ENCODE measurements around the gene FIG4.
"Not testable (repeated sequence)": the region's sequence is repeated elsewhere in the genome, so short reads cannot be mapped to it uniquely, and the experiment has no call there.

FIG4 gene

DNA sequence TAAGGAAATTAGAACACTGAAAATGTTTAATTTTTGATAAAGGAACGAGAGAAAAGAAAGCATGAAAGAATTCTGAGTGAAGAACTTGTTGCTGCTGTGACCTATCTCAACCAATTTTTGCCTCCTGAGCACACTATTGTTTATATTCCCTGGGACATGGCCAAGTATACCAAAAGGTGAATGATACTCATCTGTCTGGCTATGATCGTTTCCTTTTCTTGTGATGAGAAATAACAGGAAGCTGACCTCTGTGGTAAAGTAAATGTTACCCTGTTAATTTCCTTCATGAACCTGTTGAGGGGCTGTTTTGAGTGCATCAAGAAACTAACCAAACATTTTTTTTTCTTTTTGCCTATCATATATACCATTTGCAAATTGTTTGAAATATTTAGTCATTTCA is 69.1 kb downstream of the FIG4 start:
- DNase-seq (ENCODE audit: low read depth), result no peak

DNA sequence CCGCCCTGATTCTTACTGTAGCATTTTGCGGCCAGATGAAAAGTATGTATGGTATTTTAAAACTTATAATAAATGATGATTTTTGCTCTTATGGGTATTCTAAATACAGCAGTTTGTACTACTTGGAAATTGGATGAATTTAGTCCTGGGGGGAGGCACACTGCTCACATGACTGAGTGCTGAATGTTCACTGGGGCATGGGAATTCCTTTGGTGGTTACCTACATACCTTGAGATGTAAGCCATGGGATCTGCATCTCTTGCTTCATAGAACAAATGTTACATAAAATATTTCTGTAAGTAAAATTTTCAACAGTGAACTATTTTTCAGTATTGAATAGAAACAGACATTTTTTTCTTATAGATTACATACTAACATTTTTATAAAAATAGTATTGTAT is 71.1 kb downstream of the FIG4 start:
- no peak for DNase-seq (ENCODE audit: low read depth)

DNA sequence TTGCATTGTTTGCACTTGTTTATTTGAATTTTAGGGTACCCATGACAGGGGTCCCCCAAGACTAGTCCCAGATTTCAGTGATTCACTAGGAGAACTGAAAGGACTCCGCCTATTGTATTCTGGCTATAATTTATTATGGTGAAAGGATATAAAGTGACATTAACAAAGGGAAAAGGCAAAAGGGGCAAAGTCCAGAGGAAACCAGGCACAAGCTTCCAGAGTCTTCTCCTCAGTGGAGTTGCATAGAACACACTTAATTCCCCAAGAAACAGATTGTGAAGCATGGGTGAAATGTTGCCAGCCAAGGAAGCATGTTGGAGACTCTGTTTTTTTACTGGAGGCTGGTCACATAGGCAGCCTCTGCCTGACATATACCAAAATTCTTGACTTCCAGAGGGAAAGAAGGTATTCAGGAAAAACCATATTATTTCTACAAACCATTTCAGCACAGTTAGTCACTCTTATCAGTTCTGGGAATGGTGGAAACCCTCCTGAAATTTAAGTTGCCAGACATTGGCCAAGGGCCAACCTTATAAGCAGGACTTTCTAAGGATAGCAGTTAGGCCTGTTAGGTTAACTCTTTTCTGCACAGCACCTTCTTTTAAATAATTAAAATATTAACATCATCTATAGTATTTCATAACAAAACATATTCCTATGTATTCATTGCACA is 71.8 kb downstream of the FIG4 start:
- no peak for DNase-seq (ENCODE audit: low read depth)

DNA sequence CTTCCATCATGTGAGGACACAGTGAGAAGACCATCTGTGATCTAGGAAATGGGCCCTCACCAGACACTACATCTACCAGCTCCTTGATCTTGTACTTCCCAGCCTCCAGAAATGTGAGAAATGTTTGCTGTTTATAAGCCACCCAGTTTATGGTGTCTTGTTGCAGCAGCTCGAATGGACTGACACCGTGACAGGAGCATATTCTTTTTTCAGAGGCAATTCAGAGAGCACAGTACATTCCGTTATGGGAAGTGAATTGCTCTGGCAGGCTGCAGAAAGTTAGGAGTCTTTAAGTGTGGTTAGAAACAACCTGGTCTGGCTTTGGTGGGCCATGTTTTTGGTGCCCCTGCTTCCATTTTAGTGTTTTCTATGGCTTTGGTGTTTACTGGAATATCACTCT is 75.1 kb downstream of the FIG4 start:
- DNase-seq (ENCODE audit: low read depth), result no peak

DNA sequence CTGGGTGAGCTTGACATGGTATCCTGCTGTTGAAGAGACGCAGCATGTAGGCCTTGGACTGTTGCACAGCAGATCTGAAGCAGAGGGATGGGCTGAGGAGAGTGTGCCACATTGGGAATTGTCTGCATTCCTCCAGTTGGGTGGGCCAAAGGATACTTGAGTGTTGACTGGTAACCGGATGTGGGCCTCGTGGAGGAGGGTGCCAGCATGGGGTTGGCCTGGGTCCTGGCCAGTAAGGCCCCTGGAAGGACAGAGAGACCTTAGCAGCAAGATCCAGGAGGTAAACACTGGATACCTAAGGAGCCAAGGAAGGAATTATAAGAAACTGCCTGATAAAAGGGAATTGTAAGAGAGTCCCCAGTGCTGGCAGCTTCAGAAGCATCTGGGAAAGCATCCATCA is 76.9 kb downstream of the FIG4 start:
- no peak for DNase-seq (ENCODE audit: low read depth)

DNA sequence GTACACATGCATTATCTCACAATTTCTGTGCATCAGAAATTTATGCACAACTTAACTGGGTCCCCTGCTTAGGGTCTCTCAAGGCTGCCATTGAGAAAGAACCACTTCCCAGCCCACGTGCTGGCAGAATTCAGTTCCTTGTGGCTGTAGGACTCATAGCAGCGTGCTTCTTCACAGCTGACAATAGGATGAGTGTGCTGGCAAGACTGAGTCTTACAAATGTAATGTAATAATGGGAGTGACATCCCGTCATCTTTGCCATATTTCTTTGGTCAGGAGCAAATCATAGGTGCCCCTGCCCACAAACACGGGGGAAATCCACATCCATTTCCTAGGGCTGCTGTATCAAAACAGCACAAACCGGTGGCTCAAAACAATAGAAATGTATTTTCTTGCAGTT is 77.4 kb downstream of the FIG4 start:
- DNase-seq (ENCODE audit: low read depth), result no peak

DNA sequence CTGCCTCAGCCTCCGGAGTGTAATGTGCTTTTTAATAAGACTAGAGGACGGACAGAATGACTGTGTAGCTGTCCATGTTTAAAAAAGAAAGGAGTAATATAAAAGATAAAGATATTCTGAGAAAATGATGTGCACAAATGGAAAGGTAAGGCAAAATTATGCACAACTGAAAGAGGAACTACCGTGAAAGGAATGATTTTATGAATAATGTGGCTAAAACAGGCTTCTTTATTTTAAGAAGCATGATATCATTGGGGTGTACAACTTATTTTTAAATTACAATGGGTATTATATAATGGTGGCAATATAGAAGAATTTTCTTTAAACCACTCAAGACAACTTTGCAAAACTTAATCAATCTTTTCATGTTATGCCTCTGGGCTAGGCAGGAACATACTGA is 78.1 kb downstream of the FIG4 start:
- DNase-seq (ENCODE audit: low read depth), result no peak

DNA sequence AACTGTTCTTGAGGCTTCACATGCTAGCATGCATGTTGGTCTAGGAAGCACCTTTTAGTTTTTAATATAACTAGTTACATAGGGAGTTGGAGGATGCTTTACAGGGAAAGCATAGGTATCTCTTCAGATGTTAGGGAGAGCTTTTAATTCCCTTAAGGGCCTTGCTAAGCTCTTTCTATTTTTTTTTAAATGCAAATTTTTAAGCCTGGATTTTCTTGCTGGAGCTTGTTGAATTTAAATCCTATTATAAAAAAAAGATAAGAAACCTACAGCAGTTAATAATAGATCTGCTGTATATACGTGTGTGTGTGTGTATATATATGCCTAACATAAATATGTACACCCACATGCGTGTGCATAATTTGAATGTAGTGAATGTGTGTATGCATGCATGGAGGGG is 79.0 kb downstream of the FIG4 start:
- no peak for DNase-seq (ENCODE audit: low read depth)

DNA sequence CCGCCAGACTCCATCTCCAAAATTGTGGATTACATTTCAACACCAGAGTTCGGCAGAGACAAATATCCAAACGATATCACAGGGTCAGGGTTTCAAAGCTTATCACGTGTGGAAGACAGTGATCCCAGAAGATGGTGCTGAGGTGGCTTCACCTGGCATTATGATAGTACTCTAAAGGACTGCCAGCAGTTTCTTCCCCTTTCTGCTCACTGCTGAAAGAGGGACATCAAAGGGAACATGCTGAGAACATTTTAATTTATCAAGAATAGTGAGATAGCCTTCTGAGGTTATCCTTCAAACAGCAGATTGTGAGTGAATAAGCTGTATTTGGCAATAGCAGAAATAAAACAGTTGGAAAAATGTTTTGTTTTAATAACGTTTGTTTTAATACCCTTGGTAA is 79.7 kb downstream of the FIG4 start:
- no peak for DNase-seq (ENCODE audit: low read depth)

DNA sequence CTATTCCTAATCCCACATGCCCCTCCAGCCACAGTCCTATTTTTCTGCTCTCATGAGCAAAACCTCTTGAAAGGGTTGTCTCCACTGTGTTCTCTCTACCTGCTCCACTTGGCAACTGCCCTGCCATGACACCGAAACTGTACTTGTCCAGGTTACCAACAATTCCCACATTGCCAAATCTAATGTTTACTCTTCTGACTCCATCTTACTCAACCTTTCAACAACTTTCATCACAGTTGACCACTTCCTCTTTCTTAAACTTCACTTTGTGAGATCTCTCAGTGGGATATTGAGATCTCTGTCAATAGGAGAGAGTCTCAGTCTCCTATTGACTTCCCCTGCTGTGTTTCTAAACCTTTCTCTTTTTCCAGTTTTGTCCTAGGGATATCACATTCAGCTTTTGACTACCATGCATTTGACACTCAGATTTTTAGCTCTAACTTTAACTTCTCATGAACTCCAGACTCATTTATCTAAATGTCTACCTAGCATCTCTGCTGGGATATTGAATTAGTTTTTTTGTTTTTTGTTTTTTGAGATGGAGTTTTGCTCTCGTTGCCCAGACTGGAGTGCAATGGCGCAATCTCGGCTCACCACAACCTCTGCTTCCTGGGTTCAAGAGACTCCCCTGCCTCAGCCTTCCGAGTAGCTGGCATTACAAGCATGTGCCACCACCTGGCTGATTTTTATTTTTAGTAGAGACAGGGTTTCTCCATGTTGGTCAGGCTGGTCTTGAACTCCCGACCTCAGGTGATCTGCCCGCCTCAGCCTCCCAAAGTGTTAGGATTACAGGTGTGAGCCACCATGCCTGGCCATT is 81.1 kb downstream of the FIG4 start:
- not testable (repeated sequence) for DNase-seq (ENCODE audit: low read depth)

DNA sequence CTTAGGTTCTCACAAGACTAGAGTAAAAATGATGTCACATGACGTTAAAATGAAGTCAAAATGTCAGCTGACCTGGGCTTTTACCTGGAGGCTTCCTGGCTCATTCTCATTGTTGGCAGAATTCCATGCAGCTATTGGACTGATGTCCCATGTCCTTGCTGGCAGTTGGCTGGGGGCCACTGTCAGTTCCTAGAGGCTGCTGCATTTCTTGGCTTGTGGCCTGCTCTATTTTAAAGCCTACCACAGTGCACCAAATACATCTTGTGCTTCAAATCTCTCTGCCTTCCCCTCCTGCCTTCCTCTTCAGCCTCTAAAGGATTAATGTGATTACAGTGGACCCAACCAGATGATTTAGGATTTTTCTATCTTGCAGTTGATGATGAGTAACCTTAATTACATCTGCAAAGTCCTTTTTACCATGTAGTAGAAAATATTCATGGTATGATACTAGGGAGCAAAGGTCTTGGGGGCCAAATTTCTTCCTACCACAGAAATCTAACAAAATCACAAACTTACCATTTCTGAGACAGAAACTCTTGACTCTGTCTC is 81.9 kb downstream of the FIG4 start:
- no peak for DNase-seq (ENCODE audit: low read depth)

DNA sequence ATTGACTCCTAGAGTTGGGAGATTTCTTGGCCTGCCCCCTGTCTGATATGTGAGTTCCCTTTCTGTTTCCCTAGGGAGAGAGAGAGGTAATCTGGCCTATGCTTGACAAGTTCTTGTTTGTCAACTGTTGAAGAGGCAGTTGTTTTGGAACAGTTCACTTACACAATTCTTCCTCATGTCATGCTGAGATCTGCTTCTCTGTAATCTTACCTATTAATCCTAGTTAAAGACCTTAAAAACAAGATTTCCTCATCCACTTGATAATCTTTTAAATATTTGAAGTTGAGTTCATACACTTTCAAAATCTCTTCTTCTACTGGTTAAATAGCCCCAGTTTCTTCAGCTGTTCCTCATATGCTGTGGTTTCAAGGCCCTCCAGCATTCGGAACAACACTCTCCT is 89.9 kb downstream of the FIG4 start:
- no peak for DNase-seq (ENCODE audit: low read depth)

DNA sequence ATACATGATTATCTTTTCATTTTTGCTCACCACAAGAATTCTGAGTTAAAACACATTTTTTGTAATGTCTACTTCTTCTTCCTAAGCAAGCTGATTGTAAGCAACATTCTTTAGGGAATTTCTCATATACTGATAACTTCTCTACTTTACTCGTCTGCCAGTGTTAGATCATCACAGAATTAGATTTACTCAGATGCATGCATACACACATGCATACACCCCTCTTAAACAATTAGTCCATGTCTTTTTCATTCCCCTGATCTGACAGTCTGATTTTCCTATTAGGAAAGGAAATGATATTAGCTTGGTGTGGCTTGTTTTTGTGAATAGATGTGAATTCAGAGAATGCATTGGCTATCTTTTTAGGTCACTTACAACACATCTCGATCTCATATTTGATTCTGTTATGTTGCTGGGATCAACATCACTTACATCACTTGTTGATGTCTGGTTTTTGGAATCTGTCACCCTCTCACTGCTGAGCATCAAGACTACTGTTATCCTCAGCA is 91.4 kb downstream of the FIG4 start:
- no peak for DNase-seq (ENCODE audit: low read depth)

DNA sequence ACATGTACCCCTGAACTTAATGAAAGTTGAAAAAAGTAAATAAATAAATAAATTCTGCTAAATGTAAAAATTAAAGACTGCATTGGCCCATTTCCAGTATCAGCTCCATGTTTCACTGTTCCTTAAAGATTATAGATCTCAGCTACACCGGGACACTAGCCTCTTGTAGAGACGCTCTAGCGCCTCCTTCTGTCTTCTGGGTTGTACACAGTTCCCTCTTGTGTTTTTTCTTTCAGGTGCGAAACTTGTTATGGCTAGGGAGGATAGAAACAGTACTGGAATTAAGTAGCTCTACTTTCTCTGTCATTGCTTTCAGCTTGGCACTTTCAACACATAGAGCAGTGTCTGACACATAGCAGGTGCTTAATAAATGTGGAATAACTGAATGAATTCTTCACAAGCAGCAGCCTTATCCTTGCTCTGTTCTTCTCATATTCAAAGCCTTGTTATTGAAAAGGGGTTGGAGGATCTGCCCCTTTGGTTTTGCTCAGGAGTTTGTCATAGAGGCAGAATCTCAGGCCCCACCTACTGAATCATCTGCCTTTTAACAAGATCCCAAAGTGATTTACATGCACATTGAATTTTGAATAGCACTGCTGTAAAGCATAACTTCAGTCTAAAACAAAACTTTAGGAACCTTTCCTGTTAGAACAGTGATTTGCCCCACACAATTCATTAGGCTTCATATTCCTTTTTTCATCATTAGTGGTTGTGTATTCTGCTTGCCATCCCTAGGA is 92.3 kb downstream of the FIG4 start:
- DNase-seq (ENCODE audit: low read depth), result no peak

DNA sequence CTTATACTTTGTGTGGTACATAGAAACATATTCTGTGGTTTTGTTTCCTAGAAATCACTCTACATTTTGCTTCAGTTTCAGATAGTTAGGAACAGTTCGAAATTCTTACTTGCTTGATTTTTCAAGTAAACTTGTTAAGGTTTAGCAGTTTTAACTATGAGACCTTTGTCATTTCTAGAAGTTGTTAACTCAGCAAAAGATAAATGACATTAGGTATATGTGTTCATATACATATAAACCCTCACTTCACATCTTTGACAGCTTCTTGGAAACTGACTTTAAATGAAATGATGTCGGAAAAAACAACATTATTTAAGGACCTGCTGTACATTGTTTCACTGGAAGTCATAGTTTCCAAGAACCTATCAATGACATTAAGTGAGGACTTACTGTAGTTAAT is 96.2 kb downstream of the FIG4 start:
- no peak for DNase-seq (ENCODE audit: low read depth)

DNA sequence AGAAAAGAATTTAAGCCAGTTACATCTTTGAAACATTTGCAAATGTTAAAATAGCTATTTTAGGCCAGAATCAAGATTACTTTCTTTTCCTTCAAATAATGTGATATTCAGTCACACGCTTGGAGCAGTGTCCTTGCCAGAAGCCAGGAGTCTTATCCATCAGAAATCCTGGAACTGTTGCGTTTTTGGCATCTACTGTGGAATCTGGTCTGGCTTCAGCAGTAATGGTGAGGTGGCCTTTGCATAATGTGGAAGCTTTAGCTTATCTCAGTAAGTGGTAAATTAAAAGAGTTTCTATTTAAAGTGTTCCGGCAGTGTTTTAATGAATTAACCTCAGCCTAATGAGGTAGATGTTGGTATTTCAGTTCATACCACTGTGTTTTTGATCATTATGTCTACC is 97.6 kb downstream of the FIG4 start:
- DNase-seq (ENCODE audit: low read depth), result no peak

DNA sequence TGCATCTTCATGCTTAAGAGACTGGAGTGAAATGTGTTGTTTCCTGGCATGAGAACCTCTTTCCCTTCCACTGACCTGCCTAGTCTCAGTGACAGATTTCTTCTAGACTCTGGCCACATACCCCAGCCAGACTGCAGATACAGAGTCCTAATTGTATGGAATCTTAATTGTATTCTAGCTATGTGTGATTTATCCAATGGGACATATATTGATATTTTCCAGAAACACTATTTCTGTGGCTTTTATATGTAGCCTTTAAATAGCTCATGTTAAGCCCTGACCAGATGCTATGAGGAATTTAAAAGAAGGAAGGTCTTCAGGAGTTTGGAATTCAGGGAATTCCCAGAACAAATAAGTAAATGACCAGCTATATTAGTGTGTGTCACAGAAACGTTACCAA is 99.0 kb downstream of the FIG4 start:
- DNase-seq (ENCODE audit: low read depth), result no peak

DNA sequence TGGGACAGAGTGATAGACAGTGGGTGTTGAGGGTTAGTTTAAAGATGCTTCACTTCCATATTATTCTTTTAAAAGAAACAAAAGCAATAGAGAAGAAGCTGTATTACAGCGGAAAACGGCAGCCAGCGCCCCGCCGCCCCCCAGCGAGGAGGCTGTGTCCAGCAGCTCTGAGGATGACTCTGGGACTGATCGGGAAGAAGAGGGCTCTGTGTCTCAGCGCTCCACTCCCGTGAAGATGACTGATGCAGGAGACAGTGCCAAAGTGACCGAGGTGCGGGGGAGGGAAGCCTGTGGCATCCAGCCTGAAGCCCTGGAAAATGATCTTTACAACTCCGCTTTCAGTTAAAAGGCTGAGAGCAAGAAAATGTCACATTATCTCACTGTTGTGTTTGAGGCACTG is 100.2 kb downstream of the FIG4 start:
- no peak for DNase-seq (ENCODE audit: low read depth)

DNA sequence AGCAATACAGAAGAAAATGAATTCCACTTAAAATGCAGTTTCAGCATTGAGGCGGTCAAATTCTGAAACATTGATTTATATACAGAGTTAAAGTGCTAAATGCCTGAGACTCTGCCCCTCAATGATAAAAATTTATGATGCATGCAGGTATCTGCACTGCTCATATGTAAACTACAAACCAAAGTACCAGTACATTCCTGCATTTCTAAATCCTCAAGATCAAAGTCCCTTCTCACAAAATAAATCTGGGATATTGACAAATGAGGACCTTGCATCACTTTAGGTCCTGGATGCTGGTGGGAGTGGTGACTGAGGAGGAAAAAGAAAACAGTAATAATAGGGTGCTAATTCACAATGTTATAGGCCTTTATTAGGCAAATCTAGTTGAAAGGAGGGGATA is 101.9 kb downstream of the FIG4 start:
- DNase-seq (ENCODE audit: low read depth), result no peak

DNA sequence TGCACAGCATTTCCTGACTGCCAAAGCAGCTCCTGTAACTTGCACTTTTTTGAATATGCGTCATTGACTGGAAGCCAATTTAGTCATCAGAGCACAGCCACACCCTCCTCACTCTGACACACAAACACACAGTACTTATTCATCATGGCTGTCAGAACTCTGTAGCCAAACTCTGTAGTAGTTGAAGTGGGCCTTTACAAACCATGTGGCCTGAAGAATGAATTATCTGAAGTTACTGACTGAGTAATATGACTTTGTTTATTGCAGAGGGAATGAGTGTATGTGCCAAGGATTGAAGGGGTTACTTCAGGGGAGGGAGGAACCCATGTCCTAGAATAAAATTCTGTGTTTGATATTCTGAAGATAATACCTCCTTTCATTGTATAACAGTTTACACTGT is 102.7 kb downstream of the FIG4 start:
- no peak for DNase-seq (ENCODE audit: low read depth)

DNA sequence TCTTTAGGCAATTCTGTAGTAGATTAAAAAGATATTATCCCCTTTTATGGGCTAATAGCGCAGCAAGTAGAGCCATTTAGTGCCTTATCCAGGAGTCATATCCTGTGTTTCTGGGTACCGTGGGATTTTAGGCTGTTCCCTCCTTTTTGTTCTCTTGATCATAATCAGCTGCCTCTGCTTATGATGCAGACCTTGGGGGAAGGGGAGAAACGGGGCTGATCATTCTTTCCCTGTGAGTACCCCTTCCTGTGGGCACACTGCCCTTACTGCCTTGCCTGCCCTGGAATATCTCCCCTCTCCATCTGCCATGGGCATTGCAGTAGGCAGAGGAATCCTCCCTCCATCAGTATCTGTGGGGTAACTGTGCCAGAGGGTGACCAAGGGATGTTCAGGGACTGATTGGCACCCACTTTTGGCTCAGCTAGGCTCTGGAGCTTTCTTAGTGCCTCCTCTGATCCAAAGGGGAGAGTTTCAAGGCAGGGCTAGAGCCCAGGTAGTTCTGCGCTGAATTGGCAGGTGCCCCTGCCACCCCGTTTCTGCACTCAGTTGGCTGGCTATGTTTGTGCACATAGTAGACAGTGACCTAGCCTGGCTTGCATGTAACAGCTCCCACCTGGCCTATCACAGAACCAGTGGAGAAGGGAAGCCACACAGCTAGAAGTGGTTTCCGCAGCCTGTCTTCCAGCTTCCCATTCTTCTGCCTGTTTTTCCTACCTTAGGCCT is 103.3 kb downstream of the FIG4 start:
- no peak for DNase-seq (ENCODE audit: low read depth)

DNA sequence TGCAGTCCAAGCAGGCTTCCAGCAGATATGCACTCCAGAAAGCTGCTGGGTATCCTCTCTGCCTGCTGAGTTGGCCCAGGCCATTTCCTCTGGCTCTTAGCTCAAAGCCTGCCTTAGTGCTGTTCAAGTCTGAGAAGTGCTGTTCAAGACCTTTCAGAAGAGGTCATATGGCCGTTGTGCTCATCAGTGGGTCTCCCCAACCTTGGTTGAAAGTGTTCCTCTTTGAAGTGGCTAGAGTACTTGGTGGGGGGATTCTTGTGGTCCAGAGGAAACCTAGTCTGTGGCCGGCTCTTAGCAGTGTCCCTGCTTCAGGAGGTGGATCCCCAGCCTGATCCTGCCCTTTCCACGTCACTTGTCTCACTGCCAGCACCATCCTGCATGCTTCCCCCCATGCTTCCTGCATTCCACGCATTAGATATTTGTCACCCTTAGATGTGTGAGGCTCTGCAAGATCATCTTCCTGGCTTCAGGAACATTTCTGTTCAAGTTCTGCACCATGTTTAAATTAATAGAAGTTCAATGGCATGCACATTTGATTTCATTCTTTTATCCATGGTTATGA is 105.0 kb downstream of the FIG4 start:
- DNase-seq (ENCODE audit: low read depth), result no peak

All from activated T-helper 9 cell treated with anti-CD3 and anti-CD28 coated beads, Interleukin-2, amount 50 U/mL, for 16 hours (primary cell).